Pulmonary artery endothelial cell (primary cell): ENCODE measurements around the gene LAMTOR4. TPM values are rescaled to one million over a fixed set of nuclear protein-coding genes. Genes with fewer than 3 reads are reported as not detected.

ENCODE experiments used
- DNase-seq: peaks from one replicate; pipeline ENCODE4 v3.0.0-alpha.2; 2011; ENCODE audit warnings: low read depth, low spot score
- total RNA-seq: library from RNA; depleted of rRNA; stranded (reverse); fragments of >200 nt; gene quantifications from 2 replicates; pipeline ENCODE4 v1.2.3, GENCODE V29; 2014

The LAMTOR4 gene
- 68.4 and 109 TPM in 2 replicates for total RNA-seq

- peak; percentile 96 for DNase-seq
Observed at GRCh38 chr7:100148559-100149328, at the start of gene LAMTOR4. TSS of gene LAMTOR4 (plus strand) at chr7:100148918. CDS start at chr7:100148973, 55 bp downstream.

GRCh38 chr7:100099452-100099851 lies 49.3 kb upstream of the LAMTOR4 start:
- DNase-seq: no peak

- peak; percentile 95 for DNase-seq
Observed at GRCh38 chr7:100100420-100101015, 48.2 kb upstream of the LAMTOR4 start.

- peak; percentile 96 for DNase-seq
Observed at GRCh38 chr7:100101016-100101862, 47.5 kb upstream of the LAMTOR4 start, which contains the start of the genes AP4M1 and MCM7. TSS of gene AP4M1 (plus strand) at chr7:100101643. CDS start at chr7:100101715, 72 bp downstream. TSS of gene MCM7 (minus strand) at chr7:100101397. CDS start at chr7:100101294, 103 bp downstream.

GRCh38 chr7:100102950-100103840 lies 45.5 kb upstream of the LAMTOR4 start:
- DNase-seq: no peak

GRCh38 chr7:100105534-100105933 lies 43.2 kb upstream of the LAMTOR4 start:
- no peak for DNase-seq

- DNase-seq: no peak
Observed at GRCh38 chr7:100106633-100107032, 42.1 kb upstream of the LAMTOR4 start.

GRCh38 chr7:100107125-100107737 lies 41.5 kb upstream of the LAMTOR4 start:
- no peak for DNase-seq

GRCh38 chr7:100107890-100108289 lies 40.8 kb upstream of the LAMTOR4 start:
- DNase-seq: no peak

- DNase-seq: no peak
Observed at GRCh38 chr7:100109521-100110163, 39.1 kb upstream of the LAMTOR4 start.

- no peak for DNase-seq
Observed at GRCh38 chr7:100111156-100111555, 37.6 kb upstream of the LAMTOR4 start.

- DNase-seq: no peak
Observed at GRCh38 chr7:100111914-100112313, 36.8 kb upstream of the LAMTOR4 start.

GRCh38 chr7:100115026-100115425 lies 33.7 kb upstream of the LAMTOR4 start:
- DNase-seq: no peak

- no peak for DNase-seq
Observed at GRCh38 chr7:100118388-100119071, 30.2 kb upstream of the LAMTOR4 start.

- peak; percentile 80 for DNase-seq
Observed at GRCh38 chr7:100119072-100119969, 29.4 kb upstream of the LAMTOR4 start, which contains the start of the genes CNPY4 and TAF6. TSS of gene CNPY4 (plus strand) at chr7:100119634. CDS start at chr7:100119745, 111 bp downstream. TSS of gene TAF6 (minus strand) at chr7:100119358. CDS start at chr7:100114209, 5,149 bp downstream.

GRCh38 chr7:100119970-100120732 lies 28.6 kb upstream of the LAMTOR4 start:
- no peak for DNase-seq

GRCh38 chr7:100120733-100121036 lies 28.0 kb upstream of the LAMTOR4 start:
- DNase-seq: no peak
